ENCODE results near the gene DNAI2.

GRCh38 chr17:74297941-74298340 lies 23.9 kb downstream of the DNAI2 start:
- TF ChIP-seq CTCF (IDR thresholded peaks at IDR 0.05): no peak
- no peak for TF ChIP-seq POLR2A (IDR thresholded peaks at IDR 0.05)

Data from testis (tissue), 2 donors.